ENCODE measurements around the gene ZBTB18. TPM values are rescaled to one million over a fixed set of nuclear protein-coding genes. Genes with fewer than 3 reads are reported as not detected.
A peak's percentile ranks its signal among the peaks of the same experiment; 100 is the strongest.

The ZBTB18 gene
- total and polyA plus RNA-seq, 2 donors (not counting 1 experiment from before 2014, with no cell fraction given), result 10.3 to 12.6 TPM

GRCh38 chr1:244067893-244068292 is 16.8 kb downstream of the ZBTB18 start:
- no peak overlapping the region for H3K9ac ChIP-seq (ENCODE audit: insufficient read depth, low read length)
- peak in 1 of 2 donors; percentile 60 for DNase-seq (ENCODE audit: low read depth in 2 of 2)
- TF ChIP-seq CTCF (conservative IDR thresholded peaks at IDR 0.05 in 1 of 2, IDR thresholded peaks at IDR 0.05 in 1 of 2; ENCODE audit: low read depth in 1 of 2, low read length in 2 of 2) (no peak), EZH2 (IDR thresholded peaks at IDR 0.05; ENCODE audit: low read length, missing control alignments) (no peak)
- H3K36me3 ChIP-seq (ENCODE audit: control insufficient read depth, insufficient read depth, low read length), result no peaks in the 10 kb centered on the region
- H2AFZ ChIP-seq (ENCODE audit: low read length), result no peak overlapping the region
- peaks cover 4% of the 10 kb centered on the region for H3K4me1 ChIP-seq (ENCODE audit: control insufficient read depth, extremely low read depth, insufficient read depth, low read length)
- no peaks in the 10 kb centered on the region for H4K20me1 ChIP-seq (ENCODE audit: control insufficient read depth, extremely low read depth, insufficient read depth, low read length)
- H3K79me2 ChIP-seq (ENCODE audit: control insufficient read depth, insufficient read depth, low read length), result no peaks in the 10 kb centered on the region
- H3K27ac ChIP-seq (ENCODE audit: insufficient read depth, low read length), result no peak overlapping the region
- no peaks in the 10 kb centered on the region for H3K27me3 ChIP-seq (ENCODE audit: control insufficient read depth, insufficient read depth, low read length)
- H3K4me2 ChIP-seq (ENCODE audit: extremely low read depth, insufficient read depth, low read length), result peak overlapping the region; percentile 15
- H3K4me3 ChIP-seq (replicated peaks in 1 of 4; ENCODE audit: control extremely low read depth in 1 of 4, insufficient read depth in 1 of 4, low read depth in 3 of 4, low read length in 4 of 4), result no peak overlapping the region
- no peaks in the 10 kb centered on the region for H3K9me3 ChIP-seq (ENCODE audit: control insufficient read depth, insufficient read depth, low read depth, low read length)

- no peaks in the 10 kb centered on the region for H3K79me2 ChIP-seq (ENCODE audit: control insufficient read depth, insufficient read depth, low read length)
- no peaks in the 10 kb centered on the region for H3K36me3 ChIP-seq (ENCODE audit: control insufficient read depth, insufficient read depth, low read length)
- H2AFZ ChIP-seq (ENCODE audit: low read length), result no peak overlapping the region
- no peak overlapping the region for H3K4me2 ChIP-seq (ENCODE audit: extremely low read depth, insufficient read depth, low read length)
- H4K20me1 ChIP-seq (ENCODE audit: control insufficient read depth, extremely low read depth, insufficient read depth, low read length), result no peaks in the 10 kb centered on the region
- no peak overlapping the region for H3K4me3 ChIP-seq (replicated peaks in 1 of 4; ENCODE audit: control extremely low read depth in 1 of 4, insufficient read depth in 1 of 4, low read depth in 3 of 4, low read length in 4 of 4)
- peak in 1 of 2 donors; percentile 17 for DNase-seq (ENCODE audit: low read depth in 2 of 2)
- no peak overlapping the region for H3K9ac ChIP-seq (ENCODE audit: insufficient read depth, low read length)
- no peak overlapping the region for H3K27ac ChIP-seq (ENCODE audit: insufficient read depth, low read length)
- H3K9me3 ChIP-seq (ENCODE audit: control insufficient read depth, insufficient read depth, low read depth, low read length), result no peaks in the 10 kb centered on the region
- TF ChIP-seq CTCF (conservative IDR thresholded peaks at IDR 0.05 in 1 of 2, IDR thresholded peaks at IDR 0.05 in 1 of 2; ENCODE audit: low read depth in 1 of 2, low read length in 2 of 2) (no peak), EZH2 (IDR thresholded peaks at IDR 0.05; ENCODE audit: low read length, missing control alignments) (no peak)
- peaks cover 4% of the 10 kb centered on the region for H3K4me1 ChIP-seq (ENCODE audit: control insufficient read depth, extremely low read depth, insufficient read depth, low read length)
- H3K27me3 ChIP-seq (ENCODE audit: control insufficient read depth, insufficient read depth, low read length), result no peaks in the 10 kb centered on the region
These were observed 17.5 kb downstream of the ZBTB18 start for GRCh38 chr1:244068567-244068966.

GRCh38 chr1:244069326-244069898 is 18.3 kb downstream of the ZBTB18 start:
- Histone ChIP-seq H3K4me1 (ENCODE audit: control insufficient read depth, extremely low read depth, insufficient read depth, low read length) (peaks cover 4% of the 10 kb centered on the region), H4K20me1 (ENCODE audit: control insufficient read depth, extremely low read depth, insufficient read depth, low read length) (no peaks in the 10 kb centered on the region), H3K4me2 (ENCODE audit: extremely low read depth, insufficient read depth, low read length) (no peak overlapping the region), H3K9ac (ENCODE audit: insufficient read depth, low read length) (no peak overlapping the region), H3K79me2 (ENCODE audit: control insufficient read depth, insufficient read depth, low read length) (no peaks in the 10 kb centered on the region), H3K4me3 (replicated peaks in 1 of 4; ENCODE audit: control extremely low read depth in 1 of 4, insufficient read depth in 1 of 4, low read depth in 3 of 4, low read length in 4 of 4) (no peak overlapping the region), H3K27ac (ENCODE audit: insufficient read depth, low read length) (no peak overlapping the region), H2AFZ (ENCODE audit: low read length) (no peak overlapping the region), H3K9me3 (ENCODE audit: control insufficient read depth, insufficient read depth, low read depth, low read length) (no peaks in the 10 kb centered on the region), H3K27me3 (ENCODE audit: control insufficient read depth, insufficient read depth, low read length) (no peaks in the 10 kb centered on the region), H3K36me3 (ENCODE audit: control insufficient read depth, insufficient read depth, low read length) (no peaks in the 10 kb centered on the region)
- DNase-seq (ENCODE audit: low read depth in 2 of 2), result no peak
- TF ChIP-seq CTCF (conservative IDR thresholded peaks at IDR 0.05 in 1 of 2, IDR thresholded peaks at IDR 0.05 in 1 of 2; ENCODE audit: low read depth in 1 of 2, low read length in 2 of 2), result no peak
- no peak for TF ChIP-seq EZH2 (IDR thresholded peaks at IDR 0.05; ENCODE audit: low read length, missing control alignments)
